Measurements from ENCODE around the gene KCNK18.

KCNK18 gene

GRCh38 chr10:117254774-117255735, 57.8 kb downstream of the KCNK18 start:
- no peak for DNase-seq

GRCh38 chr10:117255835-117256460, 58.7 kb downstream of the KCNK18 start:
- no peak for DNase-seq

- no peak for DNase-seq
Measured at GRCh38 chr10:117256910-117257309, 59.6 kb downstream of the KCNK18 start.

DNA sequence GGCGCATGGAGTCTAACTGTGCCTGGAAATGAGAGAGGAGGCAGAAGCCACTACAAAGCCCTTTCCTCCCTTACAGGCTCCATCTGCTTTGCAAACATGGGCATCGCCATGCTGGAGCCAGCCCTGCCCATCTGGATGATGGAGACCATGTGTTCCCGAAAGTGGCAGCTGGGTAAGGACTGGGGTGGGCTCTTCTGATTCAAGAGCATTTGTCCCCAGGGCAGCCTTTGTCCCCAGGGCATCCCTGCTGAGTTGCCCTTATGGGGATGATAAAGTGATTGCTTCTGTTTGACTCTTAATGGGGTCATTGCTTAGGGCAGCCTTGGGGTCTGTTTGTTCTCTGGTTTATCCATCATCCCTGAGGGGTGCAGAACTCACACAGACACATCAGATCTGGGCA, 60.4 kb downstream of the KCNK18 start:
- no peak for DNase-seq

DNA sequence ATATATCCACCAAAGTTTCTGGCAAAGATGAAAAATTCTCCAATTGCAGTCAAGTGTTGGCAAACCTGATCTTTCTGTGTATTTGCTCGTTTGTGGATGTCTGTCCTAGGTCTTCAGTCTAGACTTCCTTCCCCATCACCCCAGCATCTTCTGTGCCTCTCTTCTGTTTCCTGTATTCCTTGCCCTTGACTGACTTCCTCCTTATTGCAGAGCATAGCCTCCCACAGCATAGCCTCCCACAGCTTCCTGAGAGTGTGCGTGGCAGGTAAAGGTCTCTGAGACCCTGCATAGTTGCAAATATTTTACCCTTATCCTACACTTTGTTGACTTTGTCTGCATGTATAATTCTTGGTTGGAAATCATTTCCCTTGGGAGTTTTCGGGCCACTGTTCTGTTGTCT, 62.0 kb downstream of the KCNK18 start:
- no peak for DNase-seq

All from activated naive CD4-positive, alpha-beta T cell treated with anti-CD3 and anti-CD28 coated beads, Interleukin-2, amount 50 U/mL, for 16 hours (primary cell).